HEK293 (cell line): ENCODE measurements around the gene SNAP91.
A peak's percentile ranks its signal among the peaks of the same experiment; 100 is the strongest.

Source experiments
- ATF2 ChIP-seq: fragments of 450-650 bp; formaldehyde crosslinking; IDR thresholded peaks from 2 replicates; pipeline ENCODE4 v1.5.1; 2016; ENCODE audit warnings: missing biosample characterization, missing genetic modification characterization, low read depth
- CTCF ChIP-seq: fragments of 450-650 bp; formaldehyde crosslinking; IDR thresholded peaks from 2 replicates; pipeline ENCODE4 v1.5.1; 2016; ENCODE audit warnings: missing biosample characterization, missing genetic modification characterization
- KLF10 ChIP-seq: fragments of 450-650 bp; IDR thresholded peaks from 2 replicates; pipeline ENCODE4 v1.5.1; 2018; ENCODE audit warnings: missing biosample characterization, mild to moderate bottlenecking, missing genetic modification characterization
- PRDM10 ChIP-seq: fragments of 450-650 bp; formaldehyde crosslinking; IDR thresholded peaks from 2 replicates; pipeline ENCODE4 v1.5.1; 2016; ENCODE audit warnings: missing biosample characterization, missing genetic modification characterization
- SP3 ChIP-seq: fragments of 450-650 bp; formaldehyde crosslinking; IDR thresholded peaks from 2 replicates; pipeline ENCODE4 v1.5.1; 2016; ENCODE audit warnings: missing biosample characterization, missing genetic modification characterization
- TRIM28 ChIP-seq: IDR thresholded peaks from 2 replicates; pipeline ENCODE4 v1.6.1; 2011; ENCODE audit warnings: low read length, control low read depth, borderline replicate concordance
- ZBTB10 ChIP-seq: fragments of 450-650 bp; formaldehyde crosslinking; IDR thresholded peaks from 2 replicates; pipeline ENCODE4 v1.5.1; 2016; ENCODE audit warnings: missing biosample characterization, missing genetic modification characterization
- ZBTB20 ChIP-seq: fragments of 450-650 bp; formaldehyde crosslinking; IDR thresholded peaks from 2 replicates; pipeline ENCODE4 v1.5.1; 2016; ENCODE audit warnings: missing biosample characterization, missing genetic modification characterization
- ZBTB7A ChIP-seq: fragments of 450-650 bp; formaldehyde crosslinking; IDR thresholded peaks from 2 replicates; pipeline ENCODE4 v1.5.1; 2016; ENCODE audit warnings: low read depth, missing biosample characterization, missing genetic modification characterization
- ZBTB8A ChIP-seq: fragments of 450-650 bp; formaldehyde crosslinking; IDR thresholded peaks from 2 replicates; pipeline ENCODE4 v1.5.1; 2016; ENCODE audit warnings: missing biosample characterization, missing genetic modification characterization
- ZFP37 ChIP-seq: fragments of 450-650 bp; formaldehyde crosslinking; IDR thresholded peaks from 2 replicates; pipeline ENCODE4 v1.5.1; 2016; ENCODE audit warnings: missing biosample characterization, missing genetic modification characterization
- ZNF138 ChIP-seq: fragments of 450-650 bp; formaldehyde crosslinking; IDR thresholded peaks from 2 replicates; pipeline ENCODE4 v1.5.1; 2016; ENCODE audit warnings: missing biosample characterization, missing genetic modification characterization, borderline replicate concordance
- ZNF184 ChIP-seq: fragments of 450-650 bp; IDR thresholded peaks from 2 replicates; pipeline ENCODE4 v1.5.1; 2018; ENCODE audit warnings: missing biosample characterization, mild to moderate bottlenecking, missing genetic modification characterization
- ZNF292 ChIP-seq: fragments of 450-650 bp; formaldehyde crosslinking; IDR thresholded peaks from 2 replicates; pipeline ENCODE4 v1.5.1; 2016; ENCODE audit warnings: low read depth, missing biosample characterization, missing genetic modification characterization, borderline replicate concordance
- ZNF311 ChIP-seq: fragments of 450-650 bp; formaldehyde crosslinking; IDR thresholded peaks from 2 replicates; pipeline ENCODE4 v1.5.1; 2017; ENCODE audit warnings: missing biosample characterization, missing genetic modification characterization, borderline replicate concordance
- ZNF423 ChIP-seq: fragments of 450-650 bp; formaldehyde crosslinking; IDR thresholded peaks from 2 replicates; pipeline ENCODE4 v1.5.1; 2016; ENCODE audit warnings: missing biosample characterization, missing genetic modification characterization
- ZNF449 ChIP-seq: fragments of 450-650 bp; formaldehyde crosslinking; IDR thresholded peaks from 2 replicates; pipeline ENCODE4 v1.5.1; 2017; ENCODE audit warnings: missing biosample characterization, mild to moderate bottlenecking, missing genetic modification characterization, moderate library complexity
- ZNF514 ChIP-seq: fragments of 450-650 bp; formaldehyde crosslinking; IDR thresholded peaks from 2 replicates; pipeline ENCODE4 v1.5.1; 2016; ENCODE audit warnings: missing biosample characterization, missing genetic modification characterization
- ZNF549 ChIP-seq: fragments of 450-650 bp; IDR thresholded peaks from 2 replicates; pipeline ENCODE4 v1.5.1; 2018; ENCODE audit warnings: missing biosample characterization, missing genetic modification characterization, mild to moderate bottlenecking, inconsistent platforms, moderate library complexity
- ZNF596 ChIP-seq: fragments of 450-650 bp; IDR thresholded peaks from 2 replicates; pipeline ENCODE4 v1.5.0; 2018; ENCODE audit warnings: missing biosample characterization, mild to moderate bottlenecking, missing genetic modification characterization, moderate library complexity
- ZNF645 ChIP-seq: fragments of 450-650 bp; formaldehyde crosslinking; IDR thresholded peaks from 2 replicates; pipeline ENCODE4; 2016; ENCODE audit warnings: missing biosample characterization, missing genetic modification characterization
- ZSCAN16 ChIP-seq: fragments of 450-650 bp; formaldehyde crosslinking; IDR thresholded peaks from 2 replicates; pipeline ENCODE4 v1.5.1; 2016; ENCODE audit warnings: missing biosample characterization, missing genetic modification characterization
- ZSCAN18 ChIP-seq: fragments of 450-650 bp; formaldehyde crosslinking; IDR thresholded peaks from 2 replicates; pipeline ENCODE4 v1.5.1; 2016; ENCODE audit warnings: missing biosample characterization, missing genetic modification characterization
- ZSCAN30 ChIP-seq: fragments of 450-650 bp; IDR thresholded peaks from 2 replicates; pipeline ENCODE4 v1.5.1; 2018; ENCODE audit warnings: missing biosample characterization, mild to moderate bottlenecking, missing genetic modification characterization, moderate library complexity
- ZXDB ChIP-seq: fragments of 450-650 bp; formaldehyde crosslinking; IDR thresholded peaks from 2 replicates; pipeline ENCODE4 v1.5.1; 2016; ENCODE audit warnings: missing biosample characterization, missing genetic modification characterization

SNAP91 gene

GRCh38 chr6:83708970-83709747 lies at the start of gene SNAP91 (continued):
- TF ChIP-seq ATF2 (tag by site-specific recombination) (no peak), ZFP37 (tag by site-specific recombination) (no peak), ZSCAN18 (no peak), ZNF184 (tag by site-specific recombination) (no peak), ZBTB7A (tag by site-specific recombination) (0 out of 2 replicates have a peak, but pooled peaks have one; percentile 64), ZNF596 (no peak), ZBTB20 (peak; percentile 48; the same call in 1 of the 2 replicates), ZNF138 (no peak), ZNF311 (tag by site-specific recombination) (no peak), ZXDB (tag by site-specific recombination) (peak; percentile 33; the same call in 1 of the 2 replicates), ZSCAN30 (tag by site-specific recombination) (peak; percentile 67; the same call in 1 of the 2 replicates), SP3 (peak; percentile 73), ZNF423 (tag by site-specific recombination) (peak; percentile 81), ZBTB10 (tag by site-specific recombination) (no peak), PRDM10 (no peak), ZBTB8A (tag by site-specific recombination) (peak; percentile 95), ZNF292 (tag by site-specific recombination) (no peak), KLF10 (peak; percentile 89), ZSCAN16 (no peak), CTCF (tag by site-specific recombination) (peak; percentile 69), ZNF449 (tag by site-specific recombination) (peak; percentile 14; the same call in 1 of the 2 replicates), ZNF549 (peak; percentile 4; the same call in 1 of the 2 replicates), TRIM28 (no peak), ZNF645 (tag by site-specific recombination) (no peak), ZNF514 (tag by site-specific recombination) (no peak)
